NCI-H2196 (cell line): Measurements from ENCODE around the gene LRP2.

Experiments used
- DNase-seq: peaks from one replicate; lab custom pipeline; 2025; ENCODE audit not compliant: unreplicated experiment; lab: John Stamatoyannopoulos, UW

LRP2 gene

GRCh38 chr2:169094676-169095075 is 267.7 kb downstream of the LRP2 start:
- DNase-seq: no peak

- DNase-seq: no peak
These were observed 268.8 kb downstream of the LRP2 start for GRCh38 chr2:169093535-169093934.

GRCh38 chr2:169091761-169092519 is 270.4 kb downstream of the LRP2 start:
- DNase-seq: no peak

DNA sequence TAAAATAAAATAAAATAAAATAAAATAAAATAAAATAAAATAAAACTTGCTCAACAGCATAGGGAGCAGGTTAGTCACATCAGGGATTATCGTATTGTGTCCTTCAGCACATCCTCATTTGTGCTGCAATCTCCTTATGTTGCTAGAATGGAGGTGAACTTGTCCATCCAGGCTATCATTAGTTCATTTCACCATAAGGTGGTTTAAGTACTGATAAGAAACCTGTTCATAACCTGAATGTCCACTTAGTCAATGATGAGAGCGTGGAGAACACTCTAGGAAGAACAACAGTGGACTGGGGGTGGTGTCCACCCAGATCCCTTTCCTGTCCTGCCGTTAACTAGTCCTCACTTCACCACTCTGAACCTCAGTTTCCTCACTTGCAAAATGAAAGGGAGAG is 271.1 kb downstream of the LRP2 start:
- no peak for DNase-seq

DNA sequence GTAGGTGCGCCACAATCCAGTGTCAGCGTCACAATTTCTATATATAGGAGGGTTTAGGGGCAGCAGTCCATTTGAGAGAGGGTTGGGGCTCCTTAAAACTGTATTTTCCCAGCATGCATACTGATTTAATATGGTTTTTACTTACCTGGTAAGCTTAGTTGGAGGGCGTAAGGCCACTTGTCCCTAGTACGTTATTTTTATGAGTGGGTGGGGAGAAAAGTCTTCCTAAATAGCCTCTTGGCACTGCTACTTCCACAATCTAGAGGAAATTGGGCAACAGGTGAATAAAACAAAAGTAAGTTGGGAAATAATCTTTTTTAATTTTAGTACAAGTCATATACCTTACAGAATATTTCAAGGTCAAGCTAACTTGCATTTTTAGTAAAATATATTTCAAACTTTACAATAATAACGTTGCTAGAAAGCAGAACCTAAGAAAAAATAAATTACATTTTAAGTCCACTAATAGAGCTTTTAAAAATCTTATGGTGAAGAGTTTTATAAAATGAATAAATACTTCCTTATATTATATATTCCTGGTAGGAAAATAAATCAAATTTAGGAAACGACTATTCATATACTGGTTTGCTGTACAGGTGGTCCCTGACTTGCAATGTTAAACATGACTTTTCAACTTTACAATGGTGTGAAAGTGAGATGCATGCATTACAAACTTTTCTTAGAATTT is 272.1 kb downstream of the LRP2 start:
- DNase-seq: no peak

DNA sequence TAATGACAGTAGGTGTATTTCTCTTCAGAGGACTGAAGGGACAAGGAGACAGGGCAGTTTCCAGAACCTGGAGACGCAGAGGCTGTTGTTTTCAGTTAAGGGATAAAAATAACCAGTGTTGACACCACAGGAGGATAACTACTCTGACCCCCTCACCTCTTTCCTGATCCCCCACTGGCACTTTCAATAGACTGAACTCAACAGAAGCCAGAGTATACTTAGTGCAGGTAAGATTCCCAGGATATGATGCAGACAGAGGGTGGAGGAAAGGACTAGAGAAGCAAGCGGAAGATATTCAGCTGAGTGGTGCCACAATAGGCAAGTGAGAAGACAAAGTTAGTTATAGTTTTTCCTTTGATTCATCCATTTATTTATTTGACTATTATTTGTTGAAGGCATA is 273.2 kb downstream of the LRP2 start:
- no peak for DNase-seq

GRCh38 chr2:169087757-169088379 is 274.5 kb downstream of the LRP2 start:
- no peak for DNase-seq

DNA sequence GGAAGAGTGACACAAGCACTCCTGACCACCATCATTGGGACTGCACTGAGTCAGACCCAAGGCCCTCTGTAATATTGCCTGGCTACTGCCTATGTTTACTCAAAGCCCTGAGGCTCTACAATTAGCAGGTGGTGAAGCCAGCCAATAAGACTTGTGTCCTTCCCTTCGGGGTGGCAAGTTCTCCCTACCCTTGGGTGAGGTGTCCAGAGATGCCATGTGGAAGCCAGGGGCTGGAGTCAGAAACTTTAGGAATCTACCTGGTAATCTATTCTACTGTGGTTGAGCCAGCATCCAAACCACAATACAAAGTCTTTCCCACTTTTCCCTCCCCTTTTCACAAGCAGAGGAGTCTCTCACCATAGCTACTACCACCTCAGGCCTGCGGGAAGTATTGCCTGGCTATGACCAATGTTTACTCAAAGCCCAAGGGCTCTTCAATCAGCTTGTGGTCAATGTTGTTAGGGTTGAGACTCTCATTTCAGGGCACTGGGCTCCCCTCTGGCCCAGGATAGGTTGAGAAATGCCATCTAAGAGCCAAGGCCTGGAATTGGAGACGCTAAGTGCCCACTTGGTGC is 275.4 kb downstream of the LRP2 start:
- DNase-seq: no peak

- DNase-seq: no peak
These were observed 279.3 kb downstream of the LRP2 start for GRCh38 chr2:169082995-169083394.

DNA sequence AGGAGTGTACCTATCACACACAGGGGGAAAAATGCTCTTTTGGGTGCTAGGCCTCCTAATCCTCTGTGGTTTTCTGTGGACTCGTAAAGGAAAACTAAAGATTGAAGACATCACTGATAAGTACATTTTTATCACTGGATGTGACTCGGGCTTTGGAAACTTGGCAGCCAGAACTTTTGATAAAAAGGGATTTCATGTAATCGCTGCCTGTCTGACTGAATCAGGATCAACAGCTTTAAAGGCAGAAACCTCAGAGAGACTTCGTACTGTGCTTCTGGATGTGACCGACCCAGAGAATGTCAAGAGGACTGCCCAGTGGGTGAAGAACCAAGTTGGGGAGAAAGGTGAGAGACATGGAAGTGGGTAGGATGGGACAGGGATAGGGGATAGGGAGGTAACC is 280.8 kb downstream of the LRP2 start:
- DNase-seq: no peak

GRCh38 chr2:169080250-169081069 is 281.9 kb downstream of the LRP2 start:
- DNase-seq: no peak

DNA sequence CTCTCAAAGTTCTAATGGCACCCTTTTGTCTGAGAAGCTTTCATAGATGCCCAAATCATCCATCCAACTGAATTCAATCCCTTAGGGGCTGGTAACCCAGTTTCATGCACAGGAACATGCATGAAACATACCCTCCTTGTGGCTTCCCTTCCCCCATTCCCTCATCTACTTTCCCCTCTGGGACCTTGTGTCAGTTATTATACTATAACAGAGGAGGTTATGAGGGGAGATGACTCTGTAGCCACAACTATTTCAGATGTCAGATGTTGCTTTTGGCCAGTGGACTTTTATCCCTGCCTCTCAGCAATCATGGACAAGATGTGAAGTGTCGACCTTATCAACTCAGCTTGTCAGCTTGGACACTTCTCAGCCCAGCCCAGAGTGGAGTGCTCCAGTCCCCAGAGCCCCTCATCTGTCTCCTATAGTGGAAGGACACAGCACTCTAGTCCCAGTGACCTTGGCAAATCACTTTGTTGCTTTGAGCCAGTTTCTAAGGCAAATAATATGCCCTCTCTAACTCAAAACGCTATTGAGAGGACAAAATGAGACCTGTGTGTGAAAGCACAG is 284.6 kb downstream of the LRP2 start:
- DNase-seq: no peak
